Stromal cell of bone marrow (primary cell): ENCODE results near the gene MEX3A.
A peak's percentile ranks its signal among the peaks of the same experiment; 100 is the strongest.
"Not testable (repeated sequence)": the region's sequence is repeated elsewhere in the genome, so short reads cannot be mapped to it uniquely, and the experiment has no call there.

Source experiments
- DNase-seq: peaks from one replicate; pipeline ENCODE4 v3.0.0-alpha.2; 2012; ENCODE audit warnings: low read depth

Gene MEX3A

DNA sequence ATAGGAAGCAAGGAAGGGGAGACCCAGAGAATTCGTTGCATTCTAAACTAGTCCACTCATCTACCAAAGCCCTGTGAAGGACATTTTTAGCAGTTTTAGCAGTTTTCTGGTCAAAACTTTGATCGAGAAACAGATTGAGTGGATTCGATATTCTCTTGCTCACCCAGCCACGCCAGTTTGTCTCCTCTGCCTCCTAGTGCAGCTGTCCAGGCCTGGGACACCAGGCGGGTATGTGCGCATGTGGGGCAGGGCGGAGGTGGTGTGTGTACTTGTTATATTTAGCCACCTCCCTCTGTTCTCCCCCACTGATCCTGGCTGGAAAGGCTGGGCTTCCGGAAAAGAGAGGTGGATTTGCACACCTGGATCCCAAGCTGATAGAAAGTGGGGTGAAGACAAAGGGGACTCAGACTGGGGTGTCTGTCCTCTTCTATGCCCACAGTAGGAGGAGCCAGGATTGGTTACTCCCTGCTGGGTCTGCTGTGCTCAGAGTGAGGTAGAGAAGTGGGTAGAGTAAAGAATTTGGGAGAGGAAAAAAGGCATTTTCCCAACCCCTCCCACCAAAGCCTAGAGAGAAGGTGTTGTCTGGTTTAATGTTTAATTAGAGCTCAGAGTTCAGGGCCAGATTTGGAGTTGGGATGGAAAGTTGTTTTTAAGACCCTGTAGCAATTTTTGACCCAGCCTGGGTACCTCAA, 36.1 kb upstream of the MEX3A start:
- no peak for DNase-seq

DNA sequence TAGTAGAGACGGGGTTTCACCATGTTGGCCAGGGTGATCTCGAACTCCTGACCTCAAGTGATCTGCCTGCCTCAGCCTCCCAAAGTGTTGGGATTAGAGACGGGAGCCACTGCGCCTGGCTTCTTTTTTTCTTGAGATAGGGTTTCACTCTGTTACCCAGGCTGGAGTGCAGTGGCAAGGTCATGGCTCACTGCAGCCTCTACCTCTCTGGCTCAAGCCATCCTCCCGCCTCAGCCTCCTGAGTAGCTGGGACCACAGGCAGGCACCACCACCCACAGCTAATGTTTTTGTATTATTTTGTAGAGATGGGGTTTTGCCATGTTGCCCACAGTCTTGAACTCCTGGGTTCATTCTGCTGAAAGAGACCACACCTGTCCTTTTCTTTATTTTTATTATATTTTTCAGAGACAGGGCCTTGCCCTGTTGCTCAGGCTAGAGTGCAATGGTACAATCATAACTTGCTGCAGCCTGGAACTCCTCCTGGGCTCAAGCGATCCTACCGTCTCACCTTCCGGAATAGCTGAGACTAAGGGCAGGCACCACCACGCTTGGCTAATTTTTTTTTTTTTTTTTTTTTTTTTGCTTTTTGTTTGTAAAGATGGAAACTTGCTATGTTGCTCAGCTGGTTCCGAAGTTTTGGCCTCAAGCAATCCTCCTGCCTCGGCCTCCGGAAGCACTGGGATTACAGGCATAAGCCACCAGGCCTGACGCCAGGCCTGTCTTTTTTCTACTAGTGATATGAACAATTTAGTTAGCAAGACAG, 35.3 kb upstream of the MEX3A start:
- DNase-seq: no peak

DNA sequence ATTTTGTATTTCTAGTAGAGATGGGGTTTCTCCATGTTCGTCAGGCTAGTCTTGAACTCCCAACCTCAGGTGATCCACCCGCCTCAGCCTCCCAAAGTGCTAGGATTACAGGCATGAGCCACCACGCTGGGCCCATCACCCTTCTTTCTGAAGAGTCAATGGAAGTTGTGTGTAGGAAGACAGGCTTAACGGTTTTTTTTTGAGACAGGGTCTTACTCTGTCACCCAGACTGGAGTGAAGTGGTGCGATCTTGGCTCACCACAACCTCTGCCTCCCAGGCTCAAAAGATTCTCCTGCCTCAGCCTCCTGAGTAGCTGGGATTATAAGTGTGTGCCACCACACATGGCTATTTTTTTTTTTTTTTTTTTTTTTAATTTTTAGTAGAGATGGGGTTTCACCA, 34.5 kb upstream of the MEX3A start:
- DNase-seq: not testable (repeated sequence)

DNA sequence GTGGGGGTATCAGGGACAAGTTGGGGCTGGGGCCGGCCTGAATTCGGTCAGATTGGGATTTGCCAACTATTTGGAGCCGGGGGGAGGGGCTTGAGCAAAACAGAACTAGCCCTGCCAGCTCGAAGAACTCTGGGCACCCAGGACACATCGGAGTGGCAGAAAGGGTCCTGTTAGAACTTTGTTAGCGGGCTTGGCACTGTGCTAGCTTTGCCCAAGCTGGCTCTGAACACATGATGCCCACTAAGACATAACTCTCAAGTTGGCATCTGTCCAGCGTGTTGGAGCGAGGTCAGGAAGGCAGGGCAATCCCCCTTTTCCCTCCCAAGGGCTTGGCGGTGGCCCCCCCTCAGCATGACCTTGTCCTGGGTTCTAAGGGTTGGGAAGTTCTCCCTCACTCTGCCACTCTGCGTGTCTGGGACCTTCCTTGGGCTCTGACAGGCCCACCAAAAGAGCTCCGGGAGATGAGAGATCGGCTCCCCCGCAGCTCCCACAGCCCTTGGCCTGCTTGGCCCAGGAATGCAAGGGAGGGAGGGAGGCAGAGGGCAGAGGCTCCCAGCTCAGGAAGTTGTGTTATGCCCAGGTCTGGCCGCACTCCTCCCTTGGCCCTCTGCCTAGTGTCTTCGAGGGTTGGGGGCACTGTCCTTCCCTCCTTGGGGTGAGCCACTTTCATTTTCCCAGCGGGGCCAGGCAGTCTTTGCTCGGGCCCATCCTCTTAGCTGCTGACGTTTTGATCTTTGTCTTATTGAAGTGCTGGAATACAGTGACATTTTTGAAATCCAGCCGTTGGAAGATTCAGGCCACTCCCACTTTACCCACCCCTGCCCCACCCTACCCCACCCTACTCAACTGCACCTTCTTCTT, 33.5 kb upstream of the MEX3A start:
- no peak for DNase-seq

DNA sequence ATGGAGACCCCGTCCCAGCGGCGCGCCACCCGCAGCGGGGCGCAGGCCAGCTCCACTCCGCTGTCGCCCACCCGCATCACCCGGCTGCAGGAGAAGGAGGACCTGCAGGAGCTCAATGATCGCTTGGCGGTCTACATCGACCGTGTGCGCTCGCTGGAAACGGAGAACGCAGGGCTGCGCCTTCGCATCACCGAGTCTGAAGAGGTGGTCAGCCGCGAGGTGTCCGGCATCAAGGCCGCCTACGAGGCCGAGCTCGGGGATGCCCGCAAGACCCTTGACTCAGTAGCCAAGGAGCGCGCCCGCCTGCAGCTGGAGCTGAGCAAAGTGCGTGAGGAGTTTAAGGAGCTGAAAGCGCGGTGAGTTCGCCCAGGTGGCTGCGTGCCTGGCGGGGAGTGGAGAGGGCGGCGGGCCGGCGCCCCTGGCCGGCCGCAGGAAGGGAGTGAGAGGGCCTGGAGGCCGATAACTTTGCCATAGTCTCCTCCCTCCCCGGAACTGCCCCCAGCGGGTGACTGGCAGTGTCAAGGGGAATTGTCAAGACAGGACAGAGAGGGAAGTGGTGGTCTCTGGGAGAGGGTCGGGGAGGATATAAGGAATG, 32.8 kb upstream of the MEX3A start:
- no peak for DNase-seq

DNA sequence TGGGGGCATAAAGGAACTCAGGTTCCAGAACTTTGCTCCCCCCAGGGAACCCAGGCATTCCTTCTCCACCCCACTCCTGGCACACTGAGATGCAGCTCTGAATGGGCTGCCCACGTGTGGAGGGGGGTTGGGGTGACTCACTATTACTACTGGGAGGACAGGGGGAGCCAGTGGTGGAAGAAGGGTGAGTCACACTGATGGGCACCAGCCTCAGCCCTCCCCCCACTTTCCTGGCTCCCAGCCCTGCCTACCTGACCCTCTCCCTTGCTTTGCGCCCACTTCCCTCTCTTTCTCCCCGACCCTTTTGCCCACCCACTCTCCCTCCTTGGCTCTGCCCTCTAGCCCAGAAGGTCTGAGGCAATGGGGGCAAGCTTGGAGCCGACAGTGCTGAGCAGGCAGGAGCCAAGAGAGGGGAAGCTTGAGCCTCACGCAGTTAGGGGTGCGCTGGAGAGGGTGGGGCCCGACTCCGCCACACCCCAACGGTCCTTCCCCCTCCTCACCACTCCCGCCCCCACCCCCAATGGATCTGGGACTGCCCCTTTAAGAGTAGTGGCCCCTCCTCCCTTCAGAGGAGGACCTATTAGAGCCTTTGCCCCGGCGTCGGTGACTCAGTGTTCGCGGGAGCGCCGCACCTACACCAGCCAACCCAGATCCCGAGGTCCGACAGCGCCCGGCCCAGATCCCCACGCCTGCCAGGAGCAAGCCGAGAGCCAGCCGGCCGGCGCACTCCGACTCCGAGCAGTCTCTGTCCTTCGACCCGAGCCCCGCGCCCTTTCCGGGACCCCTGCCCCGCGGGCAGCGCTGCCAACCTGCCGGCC, 32.0 kb upstream of the MEX3A start, which contains the start of gene LMNA:
Gene LMNA (plus strand): TSS at position 611 of the 818 bp plus-strand sequence. CDS start 208 bp downstream, outside the sequence.
- peak; percentile 97 for DNase-seq

DNA sequence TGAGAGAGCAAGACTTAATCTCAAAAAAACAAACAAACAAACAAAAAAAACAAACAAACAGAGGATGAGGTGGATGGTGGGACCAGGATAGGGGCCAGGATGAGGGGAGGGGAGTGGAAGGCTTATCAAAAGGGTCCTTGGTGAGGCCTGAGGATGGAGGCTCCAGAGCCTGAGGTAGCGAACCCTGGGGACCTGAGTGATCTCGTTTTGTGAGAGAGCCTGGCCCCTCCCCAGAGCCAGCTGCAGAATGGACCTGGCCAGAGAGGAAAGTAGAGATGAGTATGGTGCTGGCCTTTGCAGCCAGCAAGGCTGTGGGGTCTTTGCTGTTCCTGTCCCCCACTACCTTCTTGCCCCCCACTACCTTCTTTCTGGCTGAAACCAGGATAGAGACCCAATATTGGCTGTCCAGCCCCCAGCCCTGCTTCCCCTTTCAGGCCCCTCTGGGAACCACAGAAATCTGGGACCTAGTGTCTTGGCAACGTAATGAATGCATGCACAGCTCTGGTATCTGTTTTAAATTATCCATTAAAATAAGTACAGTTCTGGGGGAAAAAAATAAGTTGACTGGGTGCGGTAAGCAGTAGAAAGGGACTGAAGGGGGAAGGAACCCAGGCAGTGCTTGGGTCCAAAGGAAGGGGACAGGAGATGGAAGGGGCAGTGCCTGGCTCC, 31.2 kb upstream of the MEX3A start:
- DNase-seq: no peak

DNA sequence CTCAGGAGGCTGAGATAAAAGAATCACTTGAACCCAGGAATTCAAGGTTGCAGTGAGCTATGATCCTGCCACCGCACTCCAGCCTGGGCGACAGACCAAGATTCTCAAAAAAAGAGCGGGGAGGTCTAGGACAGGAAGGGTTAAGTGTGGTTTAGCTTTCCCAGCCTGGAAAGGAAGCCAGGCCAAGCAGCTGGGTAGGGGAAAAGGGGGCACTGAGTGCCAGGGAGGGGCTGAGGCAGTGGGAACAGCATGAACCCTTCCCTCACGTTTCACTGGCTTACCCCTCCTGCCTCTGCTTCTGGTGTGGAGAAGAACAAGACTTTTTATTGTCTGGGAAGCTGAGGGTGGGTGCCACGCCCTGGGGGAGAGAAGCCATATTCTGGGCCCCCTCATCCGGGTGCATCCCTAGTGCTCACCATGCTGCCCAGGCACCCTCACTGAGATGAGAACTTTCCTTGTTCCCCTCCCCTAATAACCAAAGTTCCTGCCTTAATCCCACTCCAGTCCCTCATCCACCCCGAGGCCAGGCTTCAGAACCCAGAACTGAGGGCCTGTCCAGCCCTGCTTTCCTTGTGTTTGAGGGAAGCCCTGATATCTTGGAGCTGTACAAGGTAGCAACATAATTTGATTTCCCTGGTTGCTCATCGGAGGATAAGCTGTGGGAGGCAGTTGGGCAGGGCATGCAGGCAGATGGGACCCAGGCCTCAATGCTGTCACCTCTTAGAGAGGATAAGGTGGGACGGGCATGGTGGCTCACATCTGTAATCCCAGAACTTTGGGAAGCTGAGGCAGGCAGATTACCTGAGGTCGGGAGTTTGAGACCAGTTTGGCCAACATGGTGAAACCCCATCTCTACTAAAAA, 30.2 kb upstream of the MEX3A start:
- no peak for DNase-seq

DNA sequence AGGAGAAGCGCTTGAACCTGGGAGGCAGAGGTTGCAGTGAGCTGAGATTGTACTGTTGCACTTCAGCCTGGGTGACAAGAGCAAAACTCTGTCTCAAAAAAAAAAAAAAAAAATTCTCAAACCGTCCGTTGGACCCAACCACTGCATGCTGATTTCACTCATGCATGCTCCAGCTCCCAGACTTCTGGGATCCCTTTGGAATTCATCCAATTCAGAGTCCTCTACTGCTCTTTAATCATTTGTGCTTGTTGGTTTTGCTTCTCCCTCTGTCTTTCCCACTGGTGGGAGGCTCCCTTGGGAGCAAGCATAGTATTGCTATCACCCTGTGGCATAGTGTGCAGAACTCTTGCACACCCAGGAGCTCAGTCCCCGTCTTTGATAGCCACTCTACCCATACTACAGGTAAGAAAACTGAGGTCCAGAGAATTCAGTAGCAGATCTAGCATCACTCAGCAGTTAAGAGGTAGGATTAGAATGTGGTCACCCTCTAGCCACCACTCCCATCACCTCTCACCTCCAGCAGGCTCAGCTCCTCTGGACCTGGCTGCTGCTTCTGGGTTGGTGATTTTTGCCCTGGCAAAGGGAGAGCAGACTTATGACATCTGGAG, 29.2 kb upstream of the MEX3A start:
- DNase-seq: no peak

DNA sequence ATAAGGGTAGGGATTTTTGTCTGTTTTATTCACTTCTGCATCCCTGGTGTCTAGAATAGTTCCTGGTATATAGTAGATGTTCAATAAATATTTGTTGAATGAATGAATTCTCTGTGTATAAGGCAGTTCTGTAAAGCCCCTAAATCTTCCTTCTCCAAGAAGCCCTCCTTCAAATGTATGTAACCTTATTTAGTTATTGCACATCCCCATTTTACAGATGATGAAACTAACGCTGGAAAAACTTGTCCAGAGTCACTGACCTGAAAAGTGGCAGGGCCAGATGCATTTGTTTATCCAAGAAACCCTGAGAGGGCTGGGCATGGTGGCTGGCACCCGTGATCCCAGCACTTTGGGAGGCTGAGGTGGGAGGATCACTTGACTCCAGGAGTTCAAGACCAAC, 28.0 kb upstream of the MEX3A start:
- DNase-seq: no peak

DNA sequence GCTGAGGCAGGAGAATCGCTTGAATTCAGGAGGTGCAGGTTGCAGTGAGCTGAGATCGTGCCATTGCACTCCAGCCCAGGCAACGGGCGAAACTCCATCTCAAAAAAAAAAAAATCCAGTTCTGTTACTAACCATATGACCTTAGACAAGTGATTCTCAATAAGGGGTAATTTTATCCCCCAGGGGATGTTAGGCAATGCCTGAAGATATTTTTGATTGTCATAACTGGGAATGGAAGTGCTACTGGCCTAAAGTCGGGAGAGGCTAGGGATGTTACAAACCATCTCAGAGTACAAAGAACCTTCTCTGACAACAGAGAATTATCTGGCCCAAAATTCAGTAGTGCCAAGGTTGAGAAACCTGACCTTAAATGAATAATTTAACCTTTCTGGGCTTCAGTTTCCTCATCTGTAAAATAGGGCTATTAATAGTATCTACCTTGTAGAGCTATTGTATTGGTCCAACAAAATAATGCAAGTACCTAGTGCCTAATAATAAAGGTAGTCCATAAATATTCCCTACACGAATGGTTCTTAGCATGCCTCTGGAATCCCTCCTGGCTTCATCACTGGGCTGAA, 26.5 kb upstream of the MEX3A start:
- DNase-seq: no peak

DNA sequence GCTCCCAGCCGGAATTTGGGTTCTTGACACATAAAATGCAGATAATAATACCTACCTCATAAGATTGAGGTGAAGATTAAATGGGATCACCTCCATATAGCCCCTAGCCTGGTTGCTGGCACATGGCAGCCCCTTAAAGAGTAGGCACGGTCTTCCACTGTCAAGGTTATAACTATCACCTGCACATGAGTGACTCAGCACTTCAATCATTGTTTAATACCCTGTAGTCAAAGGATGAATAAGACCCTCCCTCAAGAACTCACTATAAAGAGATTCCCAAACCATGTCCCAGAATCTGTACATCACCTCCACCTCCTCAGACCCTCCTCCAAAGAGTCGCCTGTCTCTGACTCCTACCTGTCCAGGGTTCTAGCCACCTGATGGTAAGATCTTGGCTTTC, 25.8 kb upstream of the MEX3A start:
- DNase-seq: no peak

DNA sequence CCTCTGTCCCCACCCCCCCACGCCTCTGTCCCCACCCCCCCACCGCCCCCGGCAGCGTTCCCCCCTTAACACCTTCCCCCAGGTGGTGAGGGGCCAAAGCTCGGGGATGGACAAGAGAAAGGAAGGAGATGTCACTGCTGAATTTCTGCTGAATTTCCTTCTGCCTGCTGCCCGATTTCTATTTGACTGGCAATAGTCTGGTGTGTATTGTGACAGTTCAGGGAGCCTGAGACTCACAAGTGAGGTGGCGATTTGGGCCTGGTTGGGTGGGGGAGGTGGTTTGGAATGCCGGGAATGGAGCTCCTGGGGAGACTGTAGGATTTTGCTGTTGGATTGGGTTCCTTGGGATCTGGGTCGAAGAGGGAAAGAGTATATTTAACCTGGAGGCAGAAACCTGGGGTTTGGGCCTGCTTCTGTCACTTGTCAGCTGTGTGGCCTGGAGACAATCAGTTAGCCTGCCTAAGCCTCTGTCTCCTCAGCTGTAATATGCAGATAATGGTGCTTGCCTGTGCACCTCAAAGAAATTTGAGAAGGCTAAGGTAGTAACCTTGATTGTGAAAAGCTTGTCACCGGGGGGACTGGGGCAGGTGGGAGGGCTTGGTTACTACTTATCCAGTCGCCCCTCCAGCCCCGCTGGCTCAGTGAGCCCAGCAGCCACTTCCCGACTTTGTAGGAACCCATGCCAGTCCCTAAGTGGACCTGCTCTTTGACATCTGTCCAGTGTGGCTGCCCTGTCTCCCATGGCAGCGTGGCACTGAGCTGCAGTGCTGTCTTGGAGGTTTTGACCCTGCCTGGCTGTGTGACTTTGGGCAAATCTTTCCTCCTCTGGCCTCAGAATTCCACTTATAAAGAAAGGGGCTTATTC, 24.6 kb upstream of the MEX3A start:
- no peak for DNase-seq

DNA sequence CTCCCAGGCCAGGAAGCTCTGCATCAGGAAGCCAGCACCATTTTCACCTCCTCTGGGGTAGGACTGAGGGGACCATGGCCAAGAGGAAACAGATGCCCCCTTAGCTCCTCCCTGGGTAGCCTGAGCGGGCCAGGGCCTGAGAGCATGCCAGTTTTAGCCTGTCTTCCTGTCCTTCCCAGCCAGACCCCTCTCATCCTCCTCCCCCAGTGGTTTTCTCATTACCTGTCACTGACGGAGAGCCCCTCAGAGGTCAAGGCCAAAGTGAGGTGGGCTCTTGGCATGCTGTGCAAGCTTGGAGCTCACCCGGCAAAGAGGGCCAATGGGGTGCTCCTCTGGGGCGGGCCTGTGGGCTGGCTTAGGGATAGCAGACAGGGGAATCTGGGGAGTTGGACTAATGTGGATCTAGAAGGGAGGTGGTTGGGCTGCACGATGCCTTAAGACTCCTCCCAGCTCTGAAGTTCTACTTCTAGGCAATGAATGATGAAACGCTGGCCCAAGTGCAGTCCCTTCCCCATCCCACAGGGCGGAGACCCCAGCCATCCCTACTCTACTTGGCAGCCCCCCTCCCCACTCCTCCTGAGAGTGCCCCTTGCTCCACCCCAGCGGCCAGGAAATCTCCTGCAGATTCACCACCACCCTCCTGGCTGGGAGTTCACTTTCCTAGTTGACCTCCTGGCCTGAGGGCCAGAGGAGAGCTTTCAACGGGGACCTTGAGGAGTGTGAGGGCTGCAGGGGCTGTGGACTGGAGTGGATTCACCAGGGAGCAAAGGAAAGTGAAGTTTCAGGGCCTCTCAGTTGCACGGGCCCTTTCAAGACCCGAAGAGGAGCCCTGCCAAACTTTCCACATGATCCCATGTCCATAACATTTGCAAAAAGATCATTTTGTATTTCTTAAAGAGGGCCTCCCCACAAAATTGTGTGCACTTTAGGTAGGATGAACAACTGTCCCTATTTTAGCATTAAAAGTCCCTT, 22.9 kb upstream of the MEX3A start:
- DNase-seq: peak; percentile 70

DNA sequence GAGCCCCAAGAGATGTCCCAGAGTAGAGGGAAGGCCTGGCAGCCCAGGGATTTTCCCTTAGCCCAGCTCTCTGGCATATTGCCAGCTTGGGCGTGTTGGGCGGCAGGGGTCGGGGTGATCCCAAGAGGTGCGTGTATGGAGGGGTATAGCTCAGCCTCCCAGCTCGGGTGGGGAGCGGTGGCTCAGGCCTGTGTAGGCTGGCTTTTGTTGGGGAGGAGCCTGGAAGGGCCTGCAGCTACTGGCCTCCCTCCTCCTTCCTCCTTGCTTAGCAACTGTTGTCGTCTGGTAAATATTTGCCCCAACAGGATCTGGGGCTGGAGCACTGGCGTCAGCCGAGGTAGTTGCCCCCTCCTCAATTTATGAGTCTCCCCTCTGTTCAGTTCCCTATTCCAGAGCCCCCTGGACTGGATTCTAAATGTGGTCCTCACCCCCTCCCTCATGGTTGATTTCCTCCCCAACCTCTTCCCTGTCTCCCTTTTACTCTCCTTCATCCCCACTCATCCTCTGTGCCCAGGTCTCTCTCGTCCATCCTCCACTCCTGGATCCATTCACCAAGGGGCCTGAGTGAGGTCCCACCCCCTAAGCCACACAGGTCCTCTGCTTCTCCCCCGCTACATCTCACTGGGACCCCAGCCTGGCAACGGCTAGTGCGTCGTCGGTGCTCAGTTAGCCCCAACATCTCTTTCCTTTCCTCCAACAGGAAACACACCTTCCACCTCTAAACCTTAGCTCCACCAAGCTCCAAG, 22.0 kb upstream of the MEX3A start:
- peak; percentile 91 for DNase-seq

DNA sequence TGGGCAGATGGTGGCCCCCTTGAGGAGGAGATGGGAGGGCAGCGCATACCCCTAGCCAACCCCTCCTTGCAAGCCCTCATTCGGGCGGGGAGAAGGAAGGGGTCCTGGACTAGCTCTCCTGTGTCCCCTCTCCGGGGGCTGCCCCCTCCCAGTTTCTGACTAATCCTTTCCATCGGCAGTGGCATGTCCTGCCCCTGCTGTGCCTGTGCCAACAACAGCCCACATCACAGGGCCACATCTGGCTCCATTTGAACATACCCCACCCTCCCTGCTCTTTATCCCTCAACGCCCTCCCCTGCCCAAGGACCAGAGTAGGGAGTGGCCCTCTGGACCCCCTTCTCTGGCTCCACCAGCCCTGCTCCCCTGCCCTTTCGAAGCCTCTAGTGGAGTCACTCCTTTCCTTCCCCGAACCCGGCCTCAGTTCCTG, 21.3 kb upstream of the MEX3A start:
- peak; percentile 80 for DNase-seq
